Endometrium (tissue), 2 donors: Measurements from ENCODE around the gene DCLRE1B.

Experiments used
- FAIRE-seq: peaks from 2 replicates; lab custom pipeline; 2012; peaks lifted over from hg19 to GRCh38; lab: Jason Lieb, UNC
- donor health status: control.
- donor health status: control.

DCLRE1B gene

DNA sequence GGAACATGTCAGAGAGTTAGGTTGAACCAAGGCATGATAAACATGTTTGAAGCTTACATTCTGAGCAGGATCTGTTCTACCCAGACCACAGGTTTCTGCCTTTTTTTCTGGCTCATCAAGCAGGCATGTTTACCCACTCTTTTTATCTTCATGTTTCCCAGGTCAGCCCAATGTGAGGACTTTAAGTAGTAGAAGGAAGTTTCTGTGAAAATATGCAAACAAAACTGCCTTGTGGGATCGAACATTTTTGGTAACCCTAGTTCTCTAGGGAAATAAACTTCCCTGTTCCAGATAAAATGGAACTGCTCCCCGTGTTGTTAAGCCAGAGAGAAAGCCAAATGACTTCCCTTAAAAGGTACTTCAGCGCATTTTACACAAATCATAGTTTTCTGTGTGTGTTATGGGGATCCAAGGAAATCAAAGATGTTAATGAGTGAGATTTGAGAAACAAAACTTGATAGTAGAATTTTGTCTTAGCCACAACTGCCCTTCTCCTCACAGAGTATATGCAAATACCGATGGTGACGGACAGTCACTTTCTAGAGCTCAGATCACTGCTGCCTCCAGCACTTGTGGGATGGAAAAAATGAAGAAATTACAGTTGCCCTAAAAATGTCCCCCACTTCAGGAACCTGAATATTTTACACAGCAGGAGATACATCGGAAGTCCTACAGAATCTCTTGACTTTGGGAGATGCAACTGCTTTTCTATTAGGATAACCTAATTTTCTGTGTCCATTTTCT is 23.2 kb downstream of the DCLRE1B start:
- no peak for FAIRE-seq

DNA sequence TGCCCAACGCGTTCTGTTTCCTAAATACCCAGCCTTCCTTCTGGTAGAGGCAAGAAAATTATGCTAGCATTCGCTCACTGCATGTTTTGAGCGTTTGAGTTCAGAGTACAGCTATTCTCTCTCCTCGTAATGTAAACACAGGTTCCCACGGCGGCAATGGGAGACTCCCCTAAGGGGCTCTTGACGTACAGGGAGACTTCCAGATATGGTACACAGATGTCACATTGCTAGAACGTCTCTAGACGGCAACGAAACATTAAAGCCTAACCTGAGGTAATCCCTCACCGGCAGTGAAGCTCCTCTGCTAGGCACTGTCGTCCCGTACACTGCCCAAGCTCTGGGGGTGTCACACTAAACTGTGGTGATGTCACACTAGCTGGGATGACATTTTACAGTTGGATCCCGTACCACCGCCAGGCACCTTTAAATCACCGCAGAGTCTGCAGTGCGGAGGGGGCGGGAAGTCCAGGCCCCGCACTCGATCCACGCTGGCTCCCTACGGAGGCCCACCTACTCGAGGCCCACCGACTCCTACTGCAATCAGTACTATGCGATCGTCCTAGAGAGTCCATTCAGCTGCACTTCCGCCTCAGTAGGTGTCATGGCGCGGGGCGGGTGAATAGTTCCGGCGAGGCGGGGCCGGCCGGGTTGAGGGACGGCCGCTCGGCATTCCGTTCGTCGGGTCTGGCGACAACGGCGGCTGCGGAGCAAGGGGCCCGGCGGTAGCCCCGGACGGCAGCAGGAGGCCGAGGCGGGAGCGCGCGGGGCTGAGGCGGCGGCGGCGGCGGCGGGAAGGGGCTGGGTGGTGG is 24.0 kb downstream of the DCLRE1B start, which contains the start of gene HIPK1:
Gene HIPK1, plus strand, starts transcription at position 384 of the 809 bp plus-strand sequence.
- no peak for FAIRE-seq

DNA sequence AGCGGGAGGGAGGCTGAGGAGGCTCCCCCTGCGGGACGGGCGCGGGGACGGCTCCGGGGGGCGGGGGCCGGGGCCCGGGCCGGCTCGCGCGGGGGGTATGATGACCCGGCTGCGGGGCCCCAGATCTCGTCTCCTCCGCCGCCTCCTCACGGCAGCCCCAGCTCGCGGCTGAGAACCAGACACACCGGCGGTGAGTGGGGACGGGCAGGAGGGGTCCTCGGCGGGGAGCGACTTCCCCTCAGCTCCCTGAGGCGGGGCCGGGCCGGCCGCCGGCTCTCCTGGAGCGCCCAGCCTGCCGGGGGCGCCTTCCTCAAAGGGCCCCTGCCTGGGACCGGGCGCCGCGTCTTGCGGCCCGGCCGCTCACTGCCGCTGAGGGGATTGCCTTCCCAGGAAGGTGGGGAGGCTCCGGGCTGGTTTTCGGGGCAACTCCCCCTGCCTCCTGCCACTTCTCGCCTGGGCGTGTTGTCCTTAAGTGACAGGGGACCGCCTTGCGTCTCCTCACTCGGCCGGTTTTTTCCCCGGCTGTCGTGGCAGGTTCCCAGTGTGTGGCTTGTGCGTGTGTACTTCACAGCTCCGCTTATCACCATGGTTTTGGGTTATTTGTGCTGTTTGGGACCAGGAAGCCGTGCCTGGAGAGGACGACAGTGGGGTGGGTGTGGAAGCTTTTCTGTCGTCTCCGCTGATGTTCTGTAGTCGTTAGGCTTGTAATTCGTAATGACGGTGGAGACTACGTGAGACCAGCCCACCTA is 24.8 kb downstream of the DCLRE1B start:
- FAIRE-seq: no peak

DNA sequence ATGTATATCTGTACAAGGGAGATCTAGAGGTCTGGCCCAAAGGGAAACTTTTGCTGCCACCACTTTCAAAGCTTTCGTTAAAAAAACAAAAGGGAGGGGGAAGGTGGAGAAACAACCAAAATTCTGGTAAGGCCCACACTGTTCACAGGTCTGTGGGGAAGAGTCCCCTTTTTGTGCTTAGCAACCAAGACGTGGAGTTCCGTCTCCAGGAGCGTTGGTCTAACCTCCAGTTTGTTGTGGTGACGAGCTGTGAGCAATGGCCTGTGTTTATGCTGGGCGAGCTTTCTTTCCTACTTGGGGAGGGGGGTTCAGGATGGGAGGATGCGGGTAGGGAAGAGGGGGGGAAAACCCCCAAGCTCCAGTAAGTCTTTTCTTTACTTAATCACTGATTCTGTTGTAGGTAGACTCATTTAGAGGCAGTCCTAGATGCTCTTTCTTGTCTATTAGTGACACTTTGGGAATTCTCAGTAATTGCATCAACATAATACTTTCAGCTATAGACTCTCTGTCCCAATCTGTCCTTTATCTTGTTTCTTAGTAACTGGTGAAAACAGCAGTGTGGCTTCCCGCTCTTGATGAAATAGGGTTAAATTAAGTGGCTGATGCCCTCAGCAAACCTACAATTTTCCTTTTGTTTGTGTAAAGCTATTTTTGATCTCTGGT is 25.5 kb downstream of the DCLRE1B start:
- no peak for FAIRE-seq

DNA sequence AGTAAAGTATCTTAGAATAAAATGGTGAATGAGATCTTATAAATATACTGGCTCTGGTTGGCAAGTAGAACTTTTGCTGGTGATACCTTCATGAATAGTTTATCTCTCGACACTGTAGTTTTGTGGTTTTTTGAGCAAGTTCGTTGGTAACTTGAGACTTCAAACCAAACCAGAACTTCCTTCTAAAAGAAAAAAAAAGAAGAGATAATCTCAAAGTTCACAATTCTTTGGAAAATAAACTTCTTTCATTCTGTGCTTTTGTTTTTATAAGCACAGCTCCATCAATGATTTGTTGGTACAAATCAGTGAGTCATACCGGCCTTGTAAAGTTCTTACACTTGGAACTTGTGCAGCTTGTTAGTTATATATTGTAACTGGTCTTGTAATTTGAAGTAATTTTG is 26.3 kb downstream of the DCLRE1B start:
- no peak for FAIRE-seq

DNA sequence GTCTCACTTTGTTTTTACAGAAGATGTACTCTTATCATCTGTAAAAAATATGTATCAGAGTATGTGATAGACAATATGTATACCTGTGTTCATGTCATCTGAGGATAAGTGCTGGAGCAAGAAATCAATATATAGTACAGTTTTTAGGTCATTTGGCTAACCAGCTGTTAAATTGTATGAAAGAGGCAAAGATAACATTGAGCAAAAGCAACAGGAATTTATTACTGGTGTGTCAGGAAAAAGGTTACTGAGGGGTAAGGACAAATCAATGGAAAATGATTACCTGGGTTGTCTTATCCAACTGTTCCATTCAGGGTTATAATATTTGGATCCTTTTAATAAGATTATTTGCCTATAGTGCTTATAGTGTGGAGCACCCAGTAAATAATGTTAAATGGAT is 28.9 kb downstream of the DCLRE1B start:
- no peak for FAIRE-seq

DNA sequence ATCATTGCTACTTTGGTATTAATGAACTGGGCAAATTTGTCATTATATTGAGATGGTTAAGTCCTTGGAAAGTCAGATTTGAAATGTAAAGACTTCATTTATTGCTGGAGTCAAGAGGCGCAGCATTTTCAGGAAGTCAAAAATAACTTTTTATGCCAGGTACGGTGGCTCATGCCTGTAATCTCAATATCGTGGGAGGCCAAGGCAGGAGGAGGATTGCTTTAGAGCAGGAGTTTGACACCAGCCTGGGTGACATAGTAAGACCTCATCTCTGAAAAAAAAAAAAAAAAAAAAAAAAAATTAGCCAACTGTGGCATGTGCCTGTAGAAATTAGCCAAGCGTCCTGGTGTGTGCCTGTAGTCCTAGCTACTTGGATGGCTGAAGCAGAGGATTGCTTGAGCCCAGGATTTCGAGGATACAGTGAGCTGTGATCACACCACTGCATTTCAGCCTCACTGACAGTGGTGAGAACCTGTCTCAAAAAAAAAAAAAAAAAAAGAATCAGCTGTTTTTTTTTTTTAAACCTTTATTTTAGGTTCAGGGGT is 29.5 kb downstream of the DCLRE1B start:
- no peak for FAIRE-seq

DNA sequence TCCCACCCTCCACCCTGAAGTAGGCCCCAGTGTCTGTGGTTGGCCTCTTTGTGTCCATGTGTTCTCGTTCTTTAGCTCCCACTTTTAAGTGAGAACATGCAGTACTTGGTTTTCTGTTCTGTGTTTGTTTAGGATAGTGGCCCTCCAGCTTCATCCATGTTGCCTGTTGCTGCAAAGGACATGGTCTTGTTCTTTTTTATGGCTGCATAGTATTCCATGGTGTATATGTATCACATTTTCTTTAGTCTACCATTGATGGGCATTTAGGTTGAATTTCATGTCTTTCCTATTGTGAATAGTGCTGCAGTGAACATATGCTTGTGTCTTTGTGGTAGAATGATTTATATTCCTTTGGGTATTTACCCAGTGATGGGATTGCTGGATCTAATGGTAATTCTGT is 30.1 kb downstream of the DCLRE1B start:
- no peak for FAIRE-seq

DNA sequence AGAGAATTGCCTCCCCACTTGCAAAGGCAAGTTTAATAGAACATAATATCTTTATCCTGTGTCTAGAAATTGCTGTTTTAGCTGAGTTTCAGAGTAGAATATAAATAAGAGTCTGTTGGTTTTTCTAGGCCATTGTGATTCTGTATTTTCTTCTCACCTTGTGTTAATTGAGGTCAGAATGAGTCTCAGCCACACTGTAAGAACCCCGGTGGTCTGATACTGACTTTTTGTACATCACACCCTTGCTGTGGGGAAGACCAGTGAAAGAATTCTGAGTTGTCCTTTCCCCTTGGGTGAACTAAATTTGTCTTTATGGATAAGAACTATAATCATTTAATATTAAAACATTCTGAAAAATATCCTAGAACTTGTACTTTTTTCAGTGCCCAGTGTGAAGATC is 30.8 kb downstream of the DCLRE1B start:
- FAIRE-seq: no peak

DNA sequence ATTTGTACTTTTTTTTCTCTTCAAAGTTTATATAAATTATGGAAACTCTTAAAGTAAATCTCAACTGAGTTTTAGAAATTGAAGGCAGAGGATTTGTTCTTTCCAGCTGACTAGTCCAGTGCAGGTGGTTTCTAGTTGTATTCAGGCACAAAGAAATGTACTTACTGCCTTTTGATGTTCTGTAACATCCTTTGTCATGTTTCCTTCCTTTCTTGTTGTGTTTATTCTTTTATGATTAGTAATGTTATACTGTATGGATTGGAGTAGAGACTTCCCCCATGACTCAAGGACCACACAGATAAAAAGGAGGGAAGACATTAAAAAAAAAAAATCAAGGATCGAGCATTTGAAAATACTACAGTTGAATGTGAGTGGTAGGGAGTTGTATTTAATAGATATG is 32.0 kb downstream of the DCLRE1B start:
- FAIRE-seq: no peak

DNA sequence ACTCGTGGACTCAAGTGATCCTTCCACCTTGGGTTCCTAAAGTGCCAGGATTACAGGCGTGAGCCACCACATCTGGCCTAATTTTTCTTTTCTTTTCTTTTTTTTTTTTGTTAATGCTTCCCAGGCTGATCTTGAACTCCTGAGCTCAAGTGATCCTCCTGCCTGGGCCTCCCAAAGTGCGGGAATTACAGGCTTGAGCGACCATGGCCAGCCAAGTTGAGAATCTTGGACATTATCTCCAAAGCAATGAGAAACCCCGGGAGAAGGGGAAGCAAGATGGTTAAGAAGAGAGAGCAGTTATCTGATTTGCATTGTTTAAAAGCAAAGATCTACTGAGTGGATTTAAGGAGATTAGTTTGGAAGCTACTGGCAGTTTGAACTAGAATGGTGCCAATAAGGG is 33.1 kb downstream of the DCLRE1B start:
- no peak for FAIRE-seq

DNA sequence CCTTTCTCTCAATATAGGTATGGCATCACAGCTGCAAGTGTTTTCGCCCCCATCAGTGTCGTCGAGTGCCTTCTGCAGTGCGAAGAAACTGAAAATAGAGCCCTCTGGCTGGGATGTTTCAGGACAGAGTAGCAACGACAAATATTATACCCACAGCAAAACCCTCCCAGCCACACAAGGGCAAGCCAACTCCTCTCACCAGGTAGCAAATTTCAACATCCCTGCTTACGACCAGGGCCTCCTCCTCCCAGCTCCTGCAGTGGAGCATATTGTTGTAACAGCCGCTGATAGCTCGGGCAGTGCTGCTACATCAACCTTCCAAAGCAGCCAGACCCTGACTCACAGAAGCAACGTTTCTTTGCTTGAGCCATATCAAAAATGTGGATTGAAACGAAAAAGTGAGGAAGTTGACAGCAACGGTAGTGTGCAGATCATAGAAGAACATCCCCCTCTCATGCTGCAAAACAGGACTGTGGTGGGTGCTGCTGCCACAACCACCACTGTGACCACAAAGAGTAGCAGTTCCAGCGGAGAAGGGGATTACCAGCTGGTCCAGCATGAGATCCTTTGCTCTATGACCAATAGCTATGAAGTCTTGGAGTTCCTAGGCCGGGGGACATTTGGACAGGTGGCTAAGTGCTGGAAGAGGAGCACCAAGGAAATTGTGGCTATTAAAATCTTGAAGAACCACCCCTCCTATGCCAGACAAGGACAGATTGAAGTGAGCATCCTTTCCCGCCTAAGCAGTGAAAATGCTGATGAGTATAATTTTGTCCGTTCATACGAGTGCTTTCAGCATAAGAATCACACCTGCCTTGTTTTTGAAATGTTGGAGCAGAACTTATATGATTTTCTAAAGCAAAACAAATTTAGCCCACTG is 35.5 kb downstream of the DCLRE1B start:
- FAIRE-seq: no peak

DNA sequence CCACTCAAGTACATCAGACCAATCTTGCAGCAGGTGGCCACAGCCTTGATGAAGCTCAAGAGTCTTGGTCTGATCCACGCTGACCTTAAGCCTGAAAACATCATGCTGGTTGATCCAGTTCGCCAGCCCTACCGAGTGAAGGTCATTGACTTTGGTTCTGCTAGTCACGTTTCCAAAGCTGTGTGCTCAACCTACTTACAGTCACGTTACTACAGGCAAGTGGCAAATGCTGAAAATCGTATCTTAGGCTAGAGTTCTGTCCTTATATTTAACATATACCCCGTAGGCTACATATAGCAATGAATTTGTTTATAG is 36.1 kb downstream of the DCLRE1B start:
- no peak for FAIRE-seq

DNA sequence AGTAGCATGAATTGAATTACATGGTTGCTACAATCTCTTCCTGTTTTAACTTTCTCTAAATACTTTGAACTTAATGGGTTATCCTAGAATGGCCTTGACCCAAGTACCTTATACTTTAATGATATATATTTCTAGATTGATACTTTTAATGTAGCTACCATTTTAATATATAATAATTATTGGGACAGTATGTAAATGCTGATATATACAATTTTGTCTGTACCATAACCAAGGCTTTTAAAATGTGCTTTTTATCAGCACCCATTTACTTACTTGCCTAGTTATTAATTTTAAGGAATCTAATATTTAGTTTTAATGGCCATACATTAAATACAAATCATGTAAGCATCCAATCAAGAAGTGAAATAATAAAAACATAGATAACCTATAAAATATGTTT is 37.4 kb downstream of the DCLRE1B start:
- no peak for FAIRE-seq

DNA sequence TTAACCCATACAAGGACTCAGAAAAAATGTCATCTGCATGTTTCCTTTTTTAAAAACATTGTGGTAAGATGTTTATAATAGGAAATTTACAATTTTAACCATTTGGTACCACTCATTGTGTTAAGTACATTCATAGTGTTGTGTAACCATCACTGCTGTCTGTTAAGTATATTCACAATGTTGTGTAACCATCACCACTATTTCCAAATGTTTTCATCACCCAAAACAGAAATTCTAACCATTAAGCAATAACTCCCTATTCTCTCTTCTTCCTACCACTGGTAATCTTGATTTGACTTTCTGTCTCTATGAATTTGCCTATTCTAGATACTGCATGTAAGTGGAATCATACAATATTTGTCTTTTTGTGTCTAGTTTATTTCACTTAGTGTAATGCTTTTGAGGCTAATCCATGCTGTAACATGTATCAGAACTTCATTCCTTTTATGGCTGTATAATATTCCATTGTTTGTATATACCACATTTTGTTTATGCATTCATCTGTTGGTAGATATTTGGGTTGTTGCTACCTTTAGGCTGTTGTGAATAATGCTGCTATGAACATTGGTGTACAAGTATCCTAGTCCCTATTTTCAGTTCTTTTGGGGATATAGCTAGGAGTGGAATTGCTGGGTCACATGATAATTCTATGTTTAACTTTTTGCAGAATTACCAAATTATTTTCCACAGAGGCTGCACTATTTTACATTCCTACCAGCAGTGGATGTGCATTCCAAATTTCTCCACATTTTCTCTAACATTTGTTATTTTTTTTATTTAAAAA is 38.1 kb downstream of the DCLRE1B start:
- no peak for FAIRE-seq

DNA sequence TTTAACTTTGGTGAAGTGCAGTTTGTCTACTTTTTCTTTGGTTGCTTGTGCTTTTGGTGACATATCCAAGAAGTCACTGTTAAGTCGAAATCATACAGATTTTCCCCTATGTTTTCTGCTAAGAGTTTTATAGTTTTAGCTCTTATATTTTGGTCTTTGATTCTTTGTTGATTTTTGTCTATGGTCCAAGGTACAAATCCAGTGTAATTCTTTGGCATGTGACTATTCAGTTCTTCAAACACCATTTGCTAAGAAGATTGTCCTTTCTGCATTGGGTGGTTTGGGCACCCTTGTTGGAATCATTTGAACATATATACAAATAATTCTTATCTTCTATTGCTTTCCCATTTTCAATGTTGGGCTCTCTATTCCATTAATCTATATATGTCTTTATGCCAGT is 40.2 kb downstream of the DCLRE1B start:
- FAIRE-seq: no peak

DNA sequence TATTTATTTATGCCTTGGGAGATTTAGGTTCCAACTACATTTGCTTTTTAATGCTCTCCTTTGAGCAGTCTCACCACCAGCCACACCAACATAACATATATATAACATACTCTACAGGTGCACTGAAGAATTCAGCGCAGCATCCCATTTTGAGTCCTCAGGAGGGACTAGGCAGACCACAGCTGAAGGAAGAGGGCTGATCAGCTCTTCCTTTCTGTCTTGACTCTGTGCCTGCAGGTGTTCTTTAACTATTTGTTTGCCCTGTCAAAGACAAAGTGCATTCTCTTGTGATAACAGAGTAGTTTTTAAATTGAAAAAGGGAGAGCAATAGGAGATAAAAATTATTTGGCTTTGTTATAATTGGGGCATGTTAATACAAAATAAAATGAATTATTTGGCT is 41.0 kb downstream of the DCLRE1B start:
- FAIRE-seq: no peak

DNA sequence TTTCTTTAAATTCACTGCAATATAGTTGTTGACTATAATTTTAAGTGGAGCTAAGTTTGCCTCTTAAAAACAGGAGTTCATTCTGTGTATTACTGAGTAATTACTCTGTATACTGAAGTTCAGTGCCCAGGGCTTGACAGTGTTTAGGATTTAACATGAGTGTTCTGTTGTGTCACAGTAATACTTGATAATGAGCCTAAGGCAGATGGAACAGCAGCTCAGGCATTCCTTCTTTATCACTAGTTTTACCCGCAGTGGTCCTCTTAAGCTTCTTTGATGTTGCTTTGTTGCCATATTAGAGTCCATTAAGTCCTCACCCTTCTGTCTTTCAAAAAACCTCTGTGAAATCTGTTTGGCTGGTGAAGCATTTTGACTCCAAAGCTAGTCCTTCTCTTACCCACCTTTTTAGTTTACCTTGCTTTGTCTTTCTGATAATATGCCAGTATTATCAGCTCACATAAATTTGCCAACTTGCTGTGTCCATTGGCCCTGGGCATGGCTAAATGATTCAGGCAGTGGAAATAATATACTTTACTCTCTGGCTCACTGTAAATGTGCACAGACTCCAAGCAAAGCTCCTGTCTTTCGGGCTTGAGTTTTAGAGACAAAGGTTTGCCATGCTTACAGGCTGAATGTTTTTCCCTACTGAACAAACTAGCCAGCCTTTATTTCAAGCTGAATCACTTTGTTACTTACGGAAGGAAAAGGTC is 41.7 kb downstream of the DCLRE1B start:
- FAIRE-seq: no peak

DNA sequence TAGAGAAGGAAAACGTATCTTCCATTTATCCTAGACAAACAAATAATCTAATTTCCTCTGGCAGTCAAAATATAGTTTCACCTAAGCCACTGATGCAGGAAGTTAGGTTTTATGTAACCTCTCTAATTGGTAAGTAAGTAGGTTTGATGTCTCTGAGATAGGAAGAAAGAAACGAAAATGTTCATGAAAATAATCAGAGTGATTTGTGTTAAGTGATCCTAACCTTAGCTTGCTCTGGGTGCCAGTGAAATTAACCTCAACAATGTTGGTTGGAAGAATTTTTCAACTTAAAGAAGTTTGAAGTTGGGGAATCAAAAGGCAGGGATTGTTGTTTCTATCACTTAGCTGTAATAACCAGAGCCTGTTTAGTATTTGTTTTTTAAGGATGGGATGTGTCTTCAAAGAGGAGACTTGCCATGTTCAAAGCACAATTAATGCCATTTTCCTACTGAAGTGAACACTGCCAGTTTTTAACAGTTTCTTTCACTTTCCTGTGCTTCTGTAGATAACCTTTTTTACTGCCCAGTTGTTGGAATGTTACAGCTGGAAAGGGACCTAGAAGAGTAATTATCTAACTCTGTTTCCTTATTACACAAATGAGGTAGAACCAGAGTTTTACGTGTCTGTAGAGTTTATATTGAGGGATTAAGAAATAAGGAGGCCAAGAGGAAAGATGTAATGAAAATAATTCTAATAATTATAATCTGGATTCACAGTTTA is 42.4 kb downstream of the DCLRE1B start:
- no peak for FAIRE-seq
